Vein endothelial cell (primary cell): Measurements from ENCODE around the gene TMEM131L. TPM values are rescaled to one million over a fixed set of nuclear protein-coding genes. Genes with fewer than 3 reads are reported as not detected.

Experiments used
- total RNA-seq: library from RNA; depleted of rRNA; stranded (reverse); fragments of >200 nt; gene quantifications from 2 replicates; pipeline ENCODE4 v1.2.3, GENCODE V29; 2012

Gene TMEM131L, protein sequence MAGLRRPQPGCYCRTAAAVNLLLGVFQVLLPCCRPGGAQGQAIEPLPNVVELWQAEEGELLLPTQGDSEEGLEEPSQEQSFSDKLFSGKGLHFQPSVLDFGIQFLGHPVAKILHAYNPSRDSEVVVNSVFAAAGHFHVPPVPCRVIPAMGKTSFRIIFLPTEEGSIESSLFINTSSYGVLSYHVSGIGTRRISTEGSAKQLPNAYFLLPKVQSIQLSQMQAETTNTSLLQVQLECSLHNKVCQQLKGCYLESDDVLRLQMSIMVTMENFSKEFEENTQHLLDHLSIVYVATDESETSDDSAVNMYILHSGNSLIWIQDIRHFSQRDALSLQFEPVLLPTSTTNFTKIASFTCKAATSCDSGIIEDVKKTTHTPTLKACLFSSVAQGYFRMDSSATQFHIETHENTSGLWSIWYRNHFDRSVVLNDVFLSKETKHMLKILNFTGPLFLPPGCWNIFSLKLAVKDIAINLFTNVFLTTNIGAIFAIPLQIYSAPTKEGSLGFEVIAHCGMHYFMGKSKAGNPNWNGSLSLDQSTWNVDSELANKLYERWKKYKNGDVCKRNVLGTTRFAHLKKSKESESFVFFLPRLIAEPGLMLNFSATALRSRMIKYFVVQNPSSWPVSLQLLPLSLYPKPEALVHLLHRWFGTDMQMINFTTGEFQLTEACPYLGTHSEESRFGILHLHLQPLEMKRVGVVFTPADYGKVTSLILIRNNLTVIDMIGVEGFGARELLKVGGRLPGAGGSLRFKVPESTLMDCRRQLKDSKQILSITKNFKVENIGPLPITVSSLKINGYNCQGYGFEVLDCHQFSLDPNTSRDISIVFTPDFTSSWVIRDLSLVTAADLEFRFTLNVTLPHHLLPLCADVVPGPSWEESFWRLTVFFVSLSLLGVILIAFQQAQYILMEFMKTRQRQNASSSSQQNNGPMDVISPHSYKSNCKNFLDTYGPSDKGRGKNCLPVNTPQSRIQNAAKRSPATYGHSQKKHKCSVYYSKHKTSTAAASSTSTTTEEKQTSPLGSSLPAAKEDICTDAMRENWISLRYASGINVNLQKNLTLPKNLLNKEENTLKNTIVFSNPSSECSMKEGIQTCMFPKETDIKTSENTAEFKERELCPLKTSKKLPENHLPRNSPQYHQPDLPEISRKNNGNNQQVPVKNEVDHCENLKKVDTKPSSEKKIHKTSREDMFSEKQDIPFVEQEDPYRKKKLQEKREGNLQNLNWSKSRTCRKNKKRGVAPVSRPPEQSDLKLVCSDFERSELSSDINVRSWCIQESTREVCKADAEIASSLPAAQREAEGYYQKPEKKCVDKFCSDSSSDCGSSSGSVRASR (N-terminal part only)
- 18.9 and 22.1 TPM in 2 replicates for total RNA-seq

DNA sequence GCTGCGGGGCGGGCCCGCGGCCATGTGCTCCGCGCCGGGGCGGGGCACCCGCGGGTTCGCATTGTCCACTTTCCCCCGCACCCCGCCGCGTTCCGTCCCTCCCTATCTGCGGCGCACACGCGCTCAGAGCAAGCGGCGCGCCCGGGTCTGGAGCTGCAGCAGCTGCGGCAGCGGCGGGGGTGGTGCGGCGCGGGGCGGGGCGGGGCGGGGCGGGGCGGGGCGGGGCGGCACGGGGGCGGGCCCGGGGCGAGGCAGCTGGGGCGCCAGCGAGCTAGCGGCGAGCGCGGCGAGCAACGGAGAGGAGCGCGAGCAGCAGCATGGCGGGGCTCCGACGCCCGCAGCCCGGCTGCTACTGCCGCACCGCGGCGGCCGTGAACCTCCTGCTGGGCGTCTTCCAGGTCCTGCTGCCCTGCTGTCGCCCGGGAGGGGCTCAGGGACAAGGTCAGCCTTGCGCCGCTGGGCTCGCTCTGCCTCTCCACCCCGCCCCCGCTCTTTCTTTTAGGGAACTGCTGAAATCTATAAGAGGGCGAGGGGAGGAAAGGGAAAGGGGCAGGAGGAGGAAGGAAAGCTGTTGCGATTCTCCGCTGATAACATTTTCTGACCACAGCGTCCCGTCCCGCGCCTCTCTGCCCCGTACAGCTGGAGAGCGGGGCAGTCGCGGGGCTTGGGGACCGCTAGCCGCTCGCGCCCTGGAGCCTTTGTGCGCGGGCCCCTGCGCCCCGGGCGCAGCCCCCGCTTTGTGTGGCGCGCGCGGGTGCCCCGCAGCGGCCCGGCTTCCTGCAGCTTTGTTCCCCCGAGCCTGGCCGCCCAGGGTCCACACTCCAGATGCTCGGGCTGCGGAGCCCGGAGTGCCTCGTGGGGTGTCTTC is at the start of gene TMEM131L:
TSS of gene TMEM131L (plus strand) at position 280 of the 868 bp plus-strand sequence. CDS start at position 318, 38 bp downstream.

GRCh38 chr4:153684182-153684970 is 218.2 kb downstream of the TMEM131L start, which contains the start of gene TLR2:
Gene TLR2 (plus strand): TSS chr4:153684280. CDS start chr4:153702908, 18,628 bp downstream.

Other genes with a start within 250 kb of the TMEM131L start
- gene MND1, start 121.7 kb upstream of the TMEM131L start, total RNA-seq: 0.98 and 2.4 TPM in 2 replicates
- 0.33 and 0.57 TPM in 2 replicates for gene TLR2, start 217.9 kb downstream of the TMEM131L start, total RNA-seq